IMR-90 (cell line): Measurements from ENCODE around the gene DRAXIN.

ENCODE experiments used
- CHD1 ChIP-seq: IDR thresholded peaks from 2 replicates; pipeline ENCODE4 v1.6.1; 2012; ENCODE audit warnings: low read depth, low read length, improper control_type of control experiment
- ELK1 ChIP-seq: fragments of 150-350 bp; IDR thresholded peaks from 2 replicates; pipeline ENCODE4 v1.6.1; 2016; ENCODE audit warnings: low read depth, mild to moderate bottlenecking, low read length, moderate library complexity, borderline replicate concordance
- MAZ ChIP-seq: IDR thresholded peaks from 2 replicates; pipeline ENCODE4 v1.6.1; 2012; ENCODE audit warnings: low read depth, mild to moderate bottlenecking, low read length, improper control_type of control experiment, moderate library complexity, borderline replicate concordance
- NFE2L2 ChIP-seq: fragments of 150-350 bp; IDR thresholded peaks from 2 replicates; pipeline ENCODE4 v1.6.1; 2016; ENCODE audit warnings: low read depth, mild to moderate bottlenecking, low read length
- POLR2A ChIP-seq: IDR thresholded peaks from 2 replicates; pipeline ENCODE4 v1.6.1; 2012; ENCODE audit warnings: mild to moderate bottlenecking, low read depth, low read length
- RAD21 ChIP-seq: IDR thresholded peaks from 2 replicates; pipeline ENCODE4 v1.6.1; 2012; ENCODE audit warnings: low read length, improper control_type of control experiment
- TF ChIP-seq, protein P1 (sequence below): conservative IDR thresholded peaks from 2 replicates; pipeline ENCODE4 v1.5.1; 2012; ENCODE audit warnings: mild to moderate bottlenecking, low read depth, low read length, improper control_type of control experiment
- TF ChIP-seq, protein P2 (sequence below): fragments of 150-350 bp; IDR thresholded peaks from 2 replicates; pipeline ENCODE4 v1.6.1; 2017; ENCODE audit warnings: mild to moderate bottlenecking, antibody characterized with exemption, low read length, low read depth

DNA sequence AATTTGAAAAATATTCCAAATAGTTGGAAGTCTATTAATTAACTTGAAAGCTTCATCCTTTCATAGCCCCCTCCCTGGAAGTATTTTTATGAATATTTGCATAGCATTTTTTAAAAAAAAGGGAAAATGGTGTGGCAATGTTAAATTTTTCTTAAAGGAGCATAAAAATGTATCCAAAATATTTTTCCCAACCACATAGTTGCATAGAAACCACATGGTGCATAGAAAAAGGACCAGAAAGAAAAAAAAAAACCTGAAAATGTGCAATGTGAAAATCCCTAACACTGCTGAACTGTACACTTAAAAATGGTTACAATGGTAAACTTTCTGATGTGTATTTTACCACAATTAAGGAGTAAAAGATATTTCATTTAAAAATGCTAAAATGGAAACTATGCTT lies 78.5 kb downstream of the DRAXIN start:
- TF ChIP-seq, protein P1, sequence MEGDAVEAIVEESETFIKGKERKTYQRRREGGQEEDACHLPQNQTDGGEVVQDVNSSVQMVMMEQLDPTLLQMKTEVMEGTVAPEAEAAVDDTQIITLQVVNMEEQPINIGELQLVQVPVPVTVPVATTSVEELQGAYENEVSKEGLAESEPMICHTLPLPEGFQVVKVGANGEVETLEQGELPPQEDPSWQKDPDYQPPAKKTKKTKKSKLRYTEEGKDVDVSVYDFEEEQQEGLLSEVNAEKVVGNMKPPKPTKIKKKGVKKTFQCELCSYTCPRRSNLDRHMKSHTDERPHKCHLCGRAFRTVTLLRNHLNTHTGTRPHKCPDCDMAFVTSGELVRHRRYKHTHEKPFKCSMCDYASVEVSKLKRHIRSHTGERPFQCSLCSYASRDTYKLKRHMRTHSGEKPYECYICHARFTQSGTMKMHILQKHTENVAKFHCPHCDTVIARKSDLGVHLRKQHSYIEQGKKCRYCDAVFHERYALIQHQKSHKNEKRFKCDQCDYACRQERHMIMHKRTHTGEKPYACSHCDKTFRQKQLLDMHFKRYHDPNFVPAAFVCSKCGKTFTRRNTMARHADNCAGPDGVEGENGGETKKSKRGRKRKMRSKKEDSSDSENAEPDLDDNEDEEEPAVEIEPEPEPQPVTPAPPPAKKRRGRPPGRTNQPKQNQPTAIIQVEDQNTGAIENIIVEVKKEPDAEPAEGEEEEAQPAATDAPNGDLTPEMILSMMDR = no peak
- no peak for TF ChIP-seq MAZ
- TF ChIP-seq POLR2A = no peak
- no peak for TF ChIP-seq CHD1
- TF ChIP-seq ELK1 = no peak
- TF ChIP-seq, protein P2, sequence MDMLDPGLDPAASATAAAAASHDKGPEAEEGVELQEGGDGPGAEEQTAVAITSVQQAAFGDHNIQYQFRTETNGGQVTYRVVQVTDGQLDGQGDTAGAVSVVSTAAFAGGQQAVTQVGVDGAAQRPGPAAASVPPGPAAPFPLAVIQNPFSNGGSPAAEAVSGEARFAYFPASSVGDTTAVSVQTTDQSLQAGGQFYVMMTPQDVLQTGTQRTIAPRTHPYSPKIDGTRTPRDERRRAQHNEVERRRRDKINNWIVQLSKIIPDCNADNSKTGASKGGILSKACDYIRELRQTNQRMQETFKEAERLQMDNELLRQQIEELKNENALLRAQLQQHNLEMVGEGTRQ = no peak
- no peak for TF ChIP-seq RAD21
- no peak for TF ChIP-seq NFE2L2
